OCI-LY3 (cell line): Measurements from ENCODE around the gene VWA2.

ENCODE experiments used
- EZH2phosphoT487 ChIP-seq: fragments of 200-600 bp; shearing (Covaris generic); IDR thresholded peaks from 2 replicates; pipeline ENCODE4 v1.6.1; 2018; ENCODE audit warnings: antibody characterized with exemption, mixed run types, low read depth
- TF ChIP-seq, protein P1 (sequence below): fragments of 200-600, 300-600 bp; sonication (generic); IDR thresholded peaks from 2 replicates; pipeline ENCODE4 v1.5.1; 2014; ENCODE audit warnings: antibody characterized with exemption, low read length, low read depth

DNA sequence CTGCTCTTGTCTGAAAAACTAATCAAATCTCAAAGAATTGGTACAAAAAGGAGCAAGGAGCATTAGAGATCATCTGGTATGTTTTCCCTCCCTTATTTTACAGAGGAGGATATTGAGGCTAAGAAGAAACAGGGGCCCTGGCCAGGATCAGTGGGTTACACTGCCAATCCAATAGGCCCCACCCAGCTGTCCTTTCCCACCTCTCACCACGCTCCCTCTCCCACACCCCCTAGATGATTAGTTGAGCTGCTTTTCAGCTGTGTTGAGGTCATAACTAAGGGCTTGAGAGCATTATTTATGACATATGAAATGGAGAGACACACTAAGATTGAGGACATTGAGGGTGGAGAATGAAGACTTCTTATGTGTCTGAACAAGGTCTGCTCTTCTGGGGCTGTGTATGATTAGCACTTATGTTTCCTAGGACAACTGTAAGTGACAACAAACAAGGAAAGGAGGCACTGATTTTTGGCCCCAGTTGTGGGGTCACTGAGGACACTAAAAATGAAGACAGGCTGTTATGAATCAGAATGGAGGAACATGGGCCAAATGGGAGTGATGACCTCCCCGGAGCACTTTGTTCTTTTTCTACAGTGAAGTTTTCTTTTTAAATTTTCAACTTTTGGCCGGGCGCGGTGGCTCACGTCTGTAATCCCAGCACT, 26.5 kb downstream of the VWA2 start:
- TF ChIP-seq, protein P1, sequence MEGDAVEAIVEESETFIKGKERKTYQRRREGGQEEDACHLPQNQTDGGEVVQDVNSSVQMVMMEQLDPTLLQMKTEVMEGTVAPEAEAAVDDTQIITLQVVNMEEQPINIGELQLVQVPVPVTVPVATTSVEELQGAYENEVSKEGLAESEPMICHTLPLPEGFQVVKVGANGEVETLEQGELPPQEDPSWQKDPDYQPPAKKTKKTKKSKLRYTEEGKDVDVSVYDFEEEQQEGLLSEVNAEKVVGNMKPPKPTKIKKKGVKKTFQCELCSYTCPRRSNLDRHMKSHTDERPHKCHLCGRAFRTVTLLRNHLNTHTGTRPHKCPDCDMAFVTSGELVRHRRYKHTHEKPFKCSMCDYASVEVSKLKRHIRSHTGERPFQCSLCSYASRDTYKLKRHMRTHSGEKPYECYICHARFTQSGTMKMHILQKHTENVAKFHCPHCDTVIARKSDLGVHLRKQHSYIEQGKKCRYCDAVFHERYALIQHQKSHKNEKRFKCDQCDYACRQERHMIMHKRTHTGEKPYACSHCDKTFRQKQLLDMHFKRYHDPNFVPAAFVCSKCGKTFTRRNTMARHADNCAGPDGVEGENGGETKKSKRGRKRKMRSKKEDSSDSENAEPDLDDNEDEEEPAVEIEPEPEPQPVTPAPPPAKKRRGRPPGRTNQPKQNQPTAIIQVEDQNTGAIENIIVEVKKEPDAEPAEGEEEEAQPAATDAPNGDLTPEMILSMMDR: no peak
- TF ChIP-seq EZH2phosphoT487: no peak
